GM12891 (cell line): ENCODE measurements around the gene ANGPTL4.
"Not testable (repeated sequence)": the region's sequence is repeated elsewhere in the genome, so short reads cannot be mapped to it uniquely, and the experiment has no call there.

Experiments
- DNase-seq: peaks from one replicate; pipeline ENCODE4 v3.0.0; 2011; ENCODE audit warnings: low spot score; ENCODE audit not compliant: insufficient read length
- FAIRE-seq: peaks from 2 replicates; lab custom pipeline; 2011; peaks lifted over from hg19 to GRCh38; lab: Jason Lieb, UNC
- PAX5 ChIP-seq: IDR thresholded peaks from 2 replicates; pipeline ENCODE4 v1.6.1; 2011; ENCODE audit warnings: low read length, moderate library complexity, mild to moderate bottlenecking; ENCODE audit not compliant: insufficient read depth, severe bottlenecking
- POLR2A ChIP-seq: IDR thresholded peaks from 2 replicates; pipeline ENCODE4 v1.6.1; 2011; ENCODE audit warnings: low read depth, low read length, control low read depth
- POLR2AphosphoS5 ChIP-seq: IDR thresholded peaks from 2 replicates; pipeline ENCODE4 v1.6.1; 2011; ENCODE audit warnings: low read depth, low read length, control low read depth
- POU2F2 ChIP-seq: IDR thresholded peaks from 2 replicates; pipeline ENCODE4 v1.6.1; 2011; ENCODE audit warnings: low read depth, mild to moderate bottlenecking, control low read depth, low read length, moderate library complexity
- SPI1 ChIP-seq: IDR thresholded peaks from 2 replicates; pipeline ENCODE4 v1.6.1; 2011; ENCODE audit warnings: low read depth, low read length, control low read depth
- TAF1 ChIP-seq: IDR thresholded peaks from 2 replicates; pipeline ENCODE4 v1.6.1; 2011; ENCODE audit warnings: low read depth, low read length, control low read depth

The ANGPTL4 gene

GRCh38 chr19:8334458-8335342 is 29.3 kb upstream of the ANGPTL4 start:
- DNase-seq: peak; percentile 75
- FAIRE-seq: peak; percentile 98

GRCh38 chr19:8335343-8336071 is 28.4 kb upstream of the ANGPTL4 start:
- FAIRE-seq: peak; percentile 66
- TF ChIP-seq POLR2A: no peak
- TF ChIP-seq TAF1: no peak
- no peak for TF ChIP-seq POLR2AphosphoS5
- TF ChIP-seq SPI1: no peak
- TF ChIP-seq POU2F2: no peak
- TF ChIP-seq PAX5: no peak
- no peak for DNase-seq

More at GRCh38 chr19:8334458-8335342, 29.3 kb upstream of the ANGPTL4 start:
- TF ChIP-seq PAX5 (no peak), POLR2A (no peak), POU2F2 (no peak), POLR2AphosphoS5 (no peak), TAF1 (no peak), SPI1 (no peak)

GRCh38 chr19:8336072-8336569 is 27.8 kb upstream of the ANGPTL4 start:
- DNase-seq: no peak
- TF ChIP-seq POLR2AphosphoS5 (no peak), TAF1 (no peak), POLR2A (no peak), SPI1 (no peak), POU2F2 (no peak), PAX5 (no peak)
- FAIRE-seq: no peak

GRCh38 chr19:8336660-8337059 is 27.3 kb upstream of the ANGPTL4 start:
- FAIRE-seq (no peak), DNase-seq (no peak)
- TF ChIP-seq POLR2A (no peak), POLR2AphosphoS5 (no peak), TAF1 (no peak), SPI1 (no peak), POU2F2 (no peak), PAX5 (no peak)

- TF ChIP-seq TAF1 (no peak), POLR2A (no peak), SPI1 (no peak), PAX5 (no peak), POLR2AphosphoS5 (no peak), POU2F2 (no peak)
- FAIRE-seq: no peak
- DNase-seq: no peak
Observed at GRCh38 chr19:8337728-8338127, 26.2 kb upstream of the ANGPTL4 start.

GRCh38 chr19:8338835-8339234 is 25.1 kb upstream of the ANGPTL4 start:
- TF ChIP-seq POLR2A (no peak), PAX5 (no peak), POU2F2 (no peak), SPI1 (no peak), TAF1 (no peak), POLR2AphosphoS5 (no peak)
- FAIRE-seq (no peak), DNase-seq (no peak)

GRCh38 chr19:8340341-8341096 is 23.4 kb upstream of the ANGPTL4 start:
- DNase-seq (no peak), FAIRE-seq (no peak)

GRCh38 chr19:8341504-8341903 is 22.5 kb upstream of the ANGPTL4 start:
- DNase-seq, FAIRE-seq: not testable (repeated sequence)

More at GRCh38 chr19:8340341-8341096, 23.4 kb upstream of the ANGPTL4 start:
- TF ChIP-seq POLR2A (no peak), PAX5 (no peak), SPI1 (no peak), POLR2AphosphoS5 (no peak), TAF1 (no peak), POU2F2 (no peak)

- no peak for DNase-seq
- TF ChIP-seq PAX5 (no peak), POU2F2 (no peak), POLR2AphosphoS5 (no peak), SPI1 (no peak), POLR2A (no peak), TAF1 (no peak)
- no peak for FAIRE-seq
Observed at GRCh38 chr19:8342316-8342683, 21.7 kb upstream of the ANGPTL4 start.
